Measurements from ENCODE around the gene NCKAP5. TPM values are rescaled to one million over a fixed set of nuclear protein-coding genes. Genes with fewer than 3 reads are reported as not detected.

NCKAP5 gene
- total RNA-seq, 1 donor from 2014 or later, result 2.7 TPM

- H3K36me3 Mint-ChIP-seq (ENCODE audit: low read depth, unreplicated experiment), result no peaks in the 10 kb centered on the region
- H3K27ac Mint-ChIP-seq (ENCODE audit: unreplicated experiment), result no peak overlapping the region
- Histone ChIP-seq H3K4me1 (ENCODE audit: insufficient read depth, low read length) (peaks cover 21% of the 10 kb centered on the region), H3K4me3 (ENCODE audit: insufficient read depth, low read depth, low read length) (no peak overlapping the region), H3K4me2 (ENCODE audit: low read length) (peak overlapping the region; percentile 61), H3K27me3 (ENCODE audit: insufficient read depth, low read length) (no peaks in the 10 kb centered on the region), H3K27ac (ENCODE audit: low read depth, low read length) (peak overlapping the region; percentile 61), H3K9me3 (ENCODE audit: insufficient read depth, low read depth, low read length) (no peaks in the 10 kb centered on the region), H4K20me1 (ENCODE audit: insufficient read depth, low read length) (no peaks in the 10 kb centered on the region), H3K9ac (ENCODE audit: low read length) (peak overlapping the region; percentile 2), H2AFZ (ENCODE audit: low read depth, low read length) (no peak overlapping the region), H3K36me3 (ENCODE audit: insufficient read depth, low read length) (no peaks in the 10 kb centered on the region), H3K79me2 (ENCODE audit: insufficient read depth, low read length) (no peaks in the 10 kb centered on the region)
- H3K4me1 Mint-ChIP-seq (ENCODE audit: low read depth, unreplicated experiment), result peaks cover 15% of the 10 kb centered on the region
- peak; percentile 62 for FAIRE-seq
- DNase-seq (ENCODE audit: low read depth), result peak; percentile 78
- H3K27me3 Mint-ChIP-seq (ENCODE audit: low read depth, unreplicated experiment), result no peaks in the 10 kb centered on the region
- no peaks in the 10 kb centered on the region for H3K9me3 Mint-ChIP-seq (ENCODE audit: unreplicated experiment)
- TF ChIP-seq EZH2 (IDR thresholded peaks at IDR 0.05; ENCODE audit: insufficient read depth, low read length) (no peak), CTCF (IDR thresholded peaks at IDR 0.05; ENCODE audit: insufficient read depth, low read depth, low read length) (no peak)
- no peak overlapping the region for H3K4me3 Mint-ChIP-seq (ENCODE audit: unreplicated experiment)
Observed at GRCh38 chr2:132678483-132678882, 889.8 kb downstream of the NCKAP5 start.

- no peaks in the 10 kb centered on the region for H3K27me3 Mint-ChIP-seq (ENCODE audit: low read depth, unreplicated experiment)
- Histone ChIP-seq H2AFZ (ENCODE audit: low read depth, low read length) (no peak overlapping the region), H3K9me3 (ENCODE audit: insufficient read depth, low read depth, low read length) (no peaks in the 10 kb centered on the region), H3K79me2 (ENCODE audit: insufficient read depth, low read length) (no peaks in the 10 kb centered on the region), H3K4me1 (ENCODE audit: insufficient read depth, low read length) (peaks cover 21% of the 10 kb centered on the region), H3K4me3 (ENCODE audit: insufficient read depth, low read depth, low read length) (no peak overlapping the region), H3K27ac (ENCODE audit: low read depth, low read length) (peak overlapping the region; percentile 61), H3K9ac (ENCODE audit: low read length) (peak overlapping the region; percentile 2), H3K27me3 (ENCODE audit: insufficient read depth, low read length) (no peaks in the 10 kb centered on the region), H3K36me3 (ENCODE audit: insufficient read depth, low read length) (no peaks in the 10 kb centered on the region), H4K20me1 (ENCODE audit: insufficient read depth, low read length) (no peaks in the 10 kb centered on the region), H3K4me2 (ENCODE audit: low read length) (peak overlapping the region; percentile 61)
- H3K9me3 Mint-ChIP-seq (ENCODE audit: unreplicated experiment), result no peaks in the 10 kb centered on the region
- FAIRE-seq, result no peak
- peaks cover 15% of the 10 kb centered on the region for H3K4me1 Mint-ChIP-seq (ENCODE audit: low read depth, unreplicated experiment)
- H3K36me3 Mint-ChIP-seq (ENCODE audit: low read depth, unreplicated experiment), result no peaks in the 10 kb centered on the region
- TF ChIP-seq EZH2 (IDR thresholded peaks at IDR 0.05; ENCODE audit: insufficient read depth, low read length), result no peak
- TF ChIP-seq CTCF (IDR thresholded peaks at IDR 0.05; ENCODE audit: insufficient read depth, low read depth, low read length), result no peak
- H3K4me3 Mint-ChIP-seq (ENCODE audit: unreplicated experiment), result no peak overlapping the region
- no peak overlapping the region for H3K27ac Mint-ChIP-seq (ENCODE audit: unreplicated experiment)
- peak; percentile 71 for DNase-seq (ENCODE audit: low read depth)
Observed at GRCh38 chr2:132677661-132678060, 890.6 kb downstream of the NCKAP5 start.

- no peak overlapping the region for H3K4me2 ChIP-seq (ENCODE audit: low read length)
- no peak overlapping the region for H3K27ac ChIP-seq (ENCODE audit: low read depth, low read length)
- Mint-ChIP-seq H3K27me3 (ENCODE audit: low read depth, unreplicated experiment) (no peaks in the 10 kb centered on the region), H3K36me3 (ENCODE audit: low read depth, unreplicated experiment) (no peaks in the 10 kb centered on the region), H3K4me1 (ENCODE audit: low read depth, unreplicated experiment) (peaks cover 18% of the 10 kb centered on the region), H3K27ac (ENCODE audit: unreplicated experiment) (no peak overlapping the region), H3K4me3 (ENCODE audit: unreplicated experiment) (no peak overlapping the region), H3K9me3 (ENCODE audit: unreplicated experiment) (no peaks in the 10 kb centered on the region)
- H3K27me3 ChIP-seq (ENCODE audit: insufficient read depth, low read length), result no peaks in the 10 kb centered on the region
- no peaks in the 10 kb centered on the region for H4K20me1 ChIP-seq (ENCODE audit: insufficient read depth, low read length)
- no peaks in the 10 kb centered on the region for H3K36me3 ChIP-seq (ENCODE audit: insufficient read depth, low read length)
- H3K9ac ChIP-seq (ENCODE audit: low read length), result no peak overlapping the region
- FAIRE-seq, result no peak
- no peak for DNase-seq (ENCODE audit: low read depth)
- H3K79me2 ChIP-seq (ENCODE audit: insufficient read depth, low read length), result no peaks in the 10 kb centered on the region
- H3K4me3 ChIP-seq (ENCODE audit: insufficient read depth, low read depth, low read length), result no peak overlapping the region
- H2AFZ ChIP-seq (ENCODE audit: low read depth, low read length), result no peak overlapping the region
- no peaks in the 10 kb centered on the region for H3K9me3 ChIP-seq (ENCODE audit: insufficient read depth, low read depth, low read length)
- no peak for TF ChIP-seq EZH2 (IDR thresholded peaks at IDR 0.05; ENCODE audit: insufficient read depth, low read length)
- peak; percentile 4 for TF ChIP-seq CTCF (IDR thresholded peaks at IDR 0.05; ENCODE audit: insufficient read depth, low read depth, low read length)
- peaks cover 20% of the 10 kb centered on the region for H3K4me1 ChIP-seq (ENCODE audit: insufficient read depth, low read length)
Observed at GRCh38 chr2:132676999-132677398, 891.3 kb downstream of the NCKAP5 start.
